SW 1271 (cell line): ENCODE results near the gene GABRG1.

ENCODE experiments used
- DNase-seq, 2 experiments: peaks; one replicate each; lab custom pipeline; 2025; lab: John Stamatoyannopoulos, UW

Gene GABRG1

DNA sequence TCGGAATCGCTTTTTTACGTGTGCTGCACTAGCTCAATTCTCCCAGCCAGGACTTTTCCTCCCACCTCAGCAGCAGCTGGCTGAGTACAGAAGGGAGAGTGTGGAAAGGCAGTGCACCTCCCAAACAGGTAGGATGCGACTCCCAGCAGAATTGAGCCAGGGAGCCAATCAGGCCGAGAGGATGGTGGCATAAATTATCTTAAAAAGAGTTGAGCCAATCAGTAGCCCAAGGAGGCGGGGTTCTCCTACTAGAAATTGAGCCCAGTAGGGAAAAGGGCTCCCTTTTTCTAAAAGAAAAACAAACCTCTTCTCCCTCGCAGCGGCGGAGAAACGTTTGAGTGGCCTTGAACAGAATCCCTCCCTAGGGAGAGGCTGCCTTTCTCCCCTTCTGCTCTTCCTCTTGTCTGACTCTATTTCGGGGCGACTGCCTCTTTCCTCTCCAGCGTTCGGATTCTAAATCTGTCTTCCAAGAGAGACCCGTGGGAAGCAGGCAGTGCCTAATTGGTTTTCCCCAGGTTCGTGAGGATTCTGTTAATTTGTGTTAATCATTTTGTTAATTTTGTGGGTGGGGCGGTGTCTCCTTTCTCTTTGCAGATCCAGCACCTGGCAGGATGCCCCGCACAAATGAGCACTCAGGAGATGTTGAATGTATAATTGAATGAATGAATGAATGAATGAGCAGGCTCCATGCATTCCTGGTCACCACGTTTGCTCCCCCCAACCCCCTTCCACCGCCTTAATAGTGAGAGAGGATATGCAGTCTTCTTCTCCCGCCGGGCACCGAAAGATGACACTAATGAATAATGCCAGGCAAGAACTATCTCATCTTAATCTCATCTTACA lies at the start of gene GABRG1:
TSS of gene GABRG1 (minus strand) at position 142 of the 843 bp plus-strand sequence. CDS start at position 1, 141 bp downstream.
- DNase-seq = no peak

GRCh38 chr4:46146993-46147392 lies 23.1 kb upstream of the GABRG1 start:
- DNase-seq = no peak

DNA sequence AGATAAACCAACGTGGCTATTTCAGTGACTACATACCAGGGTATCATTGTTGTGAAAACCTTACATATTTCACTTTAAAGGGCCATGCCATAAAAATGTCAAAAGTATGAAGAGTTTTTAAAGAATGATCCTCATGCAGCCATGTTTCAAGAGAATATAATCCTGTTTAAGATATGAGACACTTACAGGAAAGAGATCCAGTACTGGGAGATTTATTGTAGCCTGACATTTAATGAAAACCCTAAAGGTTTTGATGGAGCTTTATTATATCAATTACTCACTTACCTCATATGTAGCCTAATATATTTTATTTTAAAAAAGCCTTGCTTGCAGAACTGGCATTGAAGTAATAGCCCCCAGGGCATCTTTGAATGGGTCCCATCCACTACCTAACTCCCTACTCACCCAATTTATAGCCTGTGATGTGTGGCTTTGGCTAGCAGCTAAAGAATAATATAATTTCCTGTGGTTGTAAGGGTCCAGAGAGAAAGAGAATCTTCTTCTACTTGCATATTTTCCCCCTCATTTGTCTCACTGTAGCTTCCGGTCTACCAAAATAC lies 7.7 kb upstream of the GABRG1 start:
- no peak for DNase-seq

DNA sequence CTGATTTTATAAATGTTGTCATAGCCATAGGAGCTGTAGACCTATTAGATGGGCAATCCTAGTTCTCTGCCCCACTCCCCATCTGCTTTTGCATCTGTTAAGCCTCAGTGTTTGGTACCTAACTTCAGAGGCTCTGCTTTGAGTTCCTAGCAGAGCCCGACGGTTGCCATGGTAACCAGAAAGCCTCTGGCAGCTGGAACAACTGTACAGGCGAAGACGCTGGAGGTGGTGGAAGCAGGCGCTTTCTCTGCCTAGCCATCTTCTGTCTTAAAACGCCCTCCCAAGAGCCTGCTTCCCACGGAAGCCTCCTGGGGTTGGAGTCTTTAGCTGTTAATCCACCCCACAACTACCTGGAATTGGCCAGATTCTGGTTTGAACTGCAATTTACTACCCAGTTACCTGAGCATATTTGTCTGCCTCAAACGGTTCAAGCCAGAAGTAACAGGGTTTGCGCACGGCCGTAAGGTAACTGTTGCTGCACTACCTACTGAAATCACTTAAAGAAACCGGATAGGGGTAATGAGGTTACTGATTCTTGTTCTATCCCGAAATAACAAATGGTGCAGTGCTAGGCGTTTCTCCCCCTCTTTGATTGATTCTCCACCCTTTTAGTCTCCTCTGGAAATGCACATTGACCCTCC lies 1.0 kb upstream of the GABRG1 start:
- no peak for DNase-seq

DNA sequence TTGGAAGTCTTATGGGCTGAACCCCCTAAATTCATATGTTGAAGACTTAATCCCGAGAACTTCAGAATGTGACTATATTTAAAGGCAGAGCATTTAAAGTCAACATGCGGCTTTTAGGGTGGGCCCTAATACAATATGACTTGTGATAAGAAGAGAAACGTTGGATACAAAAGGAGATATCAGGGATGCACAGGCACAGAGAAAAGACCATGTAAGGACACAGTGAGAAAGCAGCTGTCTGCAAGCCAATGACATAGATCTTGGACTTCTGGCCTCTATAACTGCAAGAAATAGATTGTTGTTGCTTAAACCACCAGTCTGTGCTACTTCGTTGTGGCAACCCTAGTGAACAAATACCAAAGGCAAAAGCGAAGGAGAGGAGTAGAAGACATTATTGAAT lies 42.2 kb downstream of the GABRG1 start:
- DNase-seq = no peak

DNA sequence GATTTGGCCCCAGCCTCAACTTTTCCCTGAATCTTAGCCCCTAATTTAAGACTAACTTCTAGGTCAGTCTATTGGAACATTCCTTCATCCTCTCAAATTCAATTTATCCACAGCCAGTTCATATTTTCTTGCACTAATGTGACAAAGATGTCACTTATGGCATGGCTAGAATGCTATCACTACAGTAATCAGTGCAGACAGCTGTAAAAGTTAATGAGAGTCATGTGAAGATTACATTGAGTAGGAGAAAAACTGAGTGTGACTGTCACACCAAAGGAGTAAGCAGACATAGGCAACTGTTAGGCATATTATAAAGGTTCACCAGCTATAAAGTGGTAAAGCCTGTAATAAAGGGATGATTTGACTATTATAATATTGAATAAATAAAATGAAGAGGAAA lies 42.6 kb downstream of the GABRG1 start:
- no peak for DNase-seq

GRCh38 chr4:46073778-46074177 lies 50.1 kb downstream of the GABRG1 start:
- DNase-seq = no peak

DNA sequence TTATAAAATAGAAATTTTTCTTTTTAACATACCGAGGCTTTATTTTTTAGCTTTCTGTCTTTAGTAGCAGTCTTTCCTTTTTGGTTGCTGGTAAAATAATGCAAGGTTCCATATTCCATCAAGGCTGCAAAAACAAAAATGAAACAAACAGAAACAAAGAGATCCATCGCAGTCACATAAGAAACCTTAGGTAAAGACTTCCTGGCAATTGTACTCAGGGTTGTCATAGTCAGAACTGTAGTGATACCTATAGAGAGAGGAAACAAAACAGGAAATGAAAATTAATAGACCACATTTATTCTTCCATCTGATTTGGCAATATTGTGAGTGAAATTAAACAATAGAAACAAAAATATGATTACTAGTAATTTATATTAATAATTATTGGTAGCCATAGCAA lies 72.5 kb downstream of the GABRG1 start:
- DNase-seq = no peak

GRCh38 chr4:46032056-46032455 lies 91.8 kb downstream of the GABRG1 start:
- DNase-seq = no peak

GRCh38 chr4:46016306-46016705 lies 107.5 kb downstream of the GABRG1 start:
- DNase-seq = no peak

DNA sequence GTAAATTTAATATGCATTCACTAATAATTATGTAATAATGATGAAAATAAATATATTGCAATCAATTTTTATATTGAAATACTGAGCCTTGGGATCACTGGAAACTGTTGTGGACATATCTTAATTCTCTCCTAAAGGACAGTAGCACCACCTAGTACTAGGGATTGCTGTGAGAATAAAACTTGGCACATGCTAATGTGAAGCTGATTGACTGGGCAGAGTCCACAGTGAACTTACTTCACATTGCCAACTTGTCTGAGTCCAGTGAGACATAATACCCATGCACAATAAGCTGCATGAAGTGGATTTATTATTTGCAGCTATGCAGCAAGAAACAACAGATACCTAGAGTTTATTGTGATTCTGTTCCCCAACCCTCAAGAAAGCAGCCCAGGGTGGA lies 131.1 kb downstream of the GABRG1 start:
- no peak for DNase-seq

GRCh38 chr4:45989775-45990174 lies 134.1 kb downstream of the GABRG1 start:
- no peak for DNase-seq

- DNase-seq = no peak
These were observed 136.0 kb downstream of the GABRG1 start for GRCh38 chr4:45987858-45988257.
